BJ (cell line): ENCODE data around the gene C19orf47. TPM values are rescaled to one million over a fixed set of nuclear protein-coding genes. Genes with fewer than 3 reads are reported as not detected.

Experiments
- CTCF ChIA-PET: fragments of 350-600 bp; formaldehyde crosslinking; extraction: SDS; loops from one replicate; lab custom pipeline; 2021; ENCODE audit warnings: antibody characterized with exemption, inconsistent platforms; lab: Yijun Ruan, JAX
- POLR2A ChIA-PET: fragments of 300-600 bp; sonication (Branson Sonifier 250); formaldehyde crosslinking; extraction: SDS; loops from one replicate; lab custom pipeline; 2021; ENCODE audit warnings: antibody characterized with exemption; lab: Charles Lee
- DNase-seq: peaks from one replicate; pipeline ENCODE4 v3.0.0-alpha.2; 2011; ENCODE audit warnings: low read depth
- H3K27me3 ChIP-seq: 2 replicates; pipeline ENCODE4 v1.6.0; 2011; ENCODE audit warnings: low read length; ENCODE audit not compliant: control insufficient read depth, insufficient read depth
- H3K36me3 ChIP-seq: 2 replicates; pipeline ENCODE4 v1.5.1; 2011; ENCODE audit warnings: low read length; ENCODE audit not compliant: control insufficient read depth, insufficient read depth
- H3K4me3 ChIP-seq: 2 replicates; pipeline ENCODE4 v1.5.1; 2011; ENCODE audit warnings: low read depth, mild to moderate bottlenecking, control low read depth, low read length
- polyA plus RNA-seq: library from polyadenylated mRNA; depleted of rRNA; stranded (reverse); fragments of >200 nt; gene quantifications from 2 replicates; pipeline ENCODE4 v1.2.3, GENCODE V29; 2011
- TF ChIP-seq, protein P1 (sequence below): IDR thresholded peaks from 2 replicates; pipeline ENCODE4 v1.5.1; 2011; ENCODE audit warnings: low read depth, mild to moderate bottlenecking, control low read depth, inconsistent platforms, low read length, moderate library complexity; ENCODE audit not compliant: insufficient read depth

Gene C19orf47
- polyA plus RNA-seq, 1 experiment, result 25.2 TPM

DNA sequence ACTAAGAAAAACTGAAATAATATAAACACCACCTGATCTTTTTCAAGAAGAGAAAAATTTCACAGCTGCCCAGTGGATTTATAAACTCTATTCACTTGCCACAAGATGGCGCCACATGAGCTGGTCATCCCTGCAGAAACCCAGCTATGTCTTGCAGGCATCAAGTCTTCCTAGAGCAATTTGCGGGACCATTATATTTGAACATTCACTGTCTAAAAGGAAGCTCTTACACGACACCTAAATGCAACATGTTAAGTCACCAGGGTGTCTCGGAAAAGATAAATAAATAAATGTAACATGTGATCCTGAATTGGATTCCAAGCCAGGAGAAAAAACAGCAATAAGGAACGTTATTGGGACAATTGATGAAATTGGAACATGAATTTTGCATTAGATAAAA is 42.8 kb downstream of the C19orf47 start:
- peak; percentile 26 for DNase-seq

GRCh38 chr19:40304306-40304705 is 43.9 kb downstream of the C19orf47 start:
- TF ChIP-seq, protein P1, sequence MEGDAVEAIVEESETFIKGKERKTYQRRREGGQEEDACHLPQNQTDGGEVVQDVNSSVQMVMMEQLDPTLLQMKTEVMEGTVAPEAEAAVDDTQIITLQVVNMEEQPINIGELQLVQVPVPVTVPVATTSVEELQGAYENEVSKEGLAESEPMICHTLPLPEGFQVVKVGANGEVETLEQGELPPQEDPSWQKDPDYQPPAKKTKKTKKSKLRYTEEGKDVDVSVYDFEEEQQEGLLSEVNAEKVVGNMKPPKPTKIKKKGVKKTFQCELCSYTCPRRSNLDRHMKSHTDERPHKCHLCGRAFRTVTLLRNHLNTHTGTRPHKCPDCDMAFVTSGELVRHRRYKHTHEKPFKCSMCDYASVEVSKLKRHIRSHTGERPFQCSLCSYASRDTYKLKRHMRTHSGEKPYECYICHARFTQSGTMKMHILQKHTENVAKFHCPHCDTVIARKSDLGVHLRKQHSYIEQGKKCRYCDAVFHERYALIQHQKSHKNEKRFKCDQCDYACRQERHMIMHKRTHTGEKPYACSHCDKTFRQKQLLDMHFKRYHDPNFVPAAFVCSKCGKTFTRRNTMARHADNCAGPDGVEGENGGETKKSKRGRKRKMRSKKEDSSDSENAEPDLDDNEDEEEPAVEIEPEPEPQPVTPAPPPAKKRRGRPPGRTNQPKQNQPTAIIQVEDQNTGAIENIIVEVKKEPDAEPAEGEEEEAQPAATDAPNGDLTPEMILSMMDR, result no peak
- Histone ChIP-seq H3K27me3 (no peaks in the 10 kb centered on the region), H3K36me3 (no peaks in the 10 kb centered on the region), H3K4me3 (no peak overlapping the region)
- CTCF ChIA-PET, result interaction anchor here (0.6 to 2.6 kb wide), 15 partner anchors 9 to 358 kb away, joined by 3 to 26 read pairs (median 6); partner anchors contain the start of gene LTBP4
- POLR2A ChIA-PET, result no interaction called here
- no peak for DNase-seq

More for the DNA sequence above, 42.8 kb downstream of the C19orf47 start:
- Histone ChIP-seq H3K27me3 (no peaks in the 10 kb centered on the region), H3K36me3 (no peaks in the 10 kb centered on the region), H3K4me3 (no peak overlapping the region)
- ChIA-PET CTCF (interaction anchor here (0.6 to 2.6 kb wide), 31 partner anchors 10 to 514 kb away, joined by 3 to 26 read pairs (median 4); partner anchors contain the start of genes AKT2, C19orf47, LTBP4 and PLD3), POLR2A (no interaction called here)
- TF ChIP-seq, protein P1, result peak; percentile 77

- DNase-seq, result no peak
- Histone ChIP-seq H3K36me3 (no peaks in the 10 kb centered on the region), H3K27me3 (no peaks in the 10 kb centered on the region), H3K4me3 (no peak overlapping the region)
- CTCF ChIA-PET, result interaction anchor here (0.6 to 2.6 kb wide), 11 partner anchors 9 to 331 kb away, joined by 3 to 26 read pairs (median 6); partner anchors contain the start of gene LTBP4
- TF ChIP-seq, protein P1, result no peak
- POLR2A ChIA-PET, result no interaction called here
Measured at GRCh38 chr19:40303765-40304164, 44.4 kb downstream of the C19orf47 start.

- H3K36me3 ChIP-seq, result no peaks in the 10 kb centered on the region
- TF ChIP-seq, protein P1, result no peak
- ChIA-PET POLR2A (no interaction called here), CTCF (interaction anchor here (1.6 kb wide), 1 partner anchor 332 kb away, joined by 5 read pairs; no protein-coding TSS in a partner anchor)
- no peak for DNase-seq
- no peaks in the 10 kb centered on the region for H3K27me3 ChIP-seq
- no peak overlapping the region for H3K4me3 ChIP-seq
Measured at GRCh38 chr19:40302224-40303011, 45.8 kb downstream of the C19orf47 start.

DNA sequence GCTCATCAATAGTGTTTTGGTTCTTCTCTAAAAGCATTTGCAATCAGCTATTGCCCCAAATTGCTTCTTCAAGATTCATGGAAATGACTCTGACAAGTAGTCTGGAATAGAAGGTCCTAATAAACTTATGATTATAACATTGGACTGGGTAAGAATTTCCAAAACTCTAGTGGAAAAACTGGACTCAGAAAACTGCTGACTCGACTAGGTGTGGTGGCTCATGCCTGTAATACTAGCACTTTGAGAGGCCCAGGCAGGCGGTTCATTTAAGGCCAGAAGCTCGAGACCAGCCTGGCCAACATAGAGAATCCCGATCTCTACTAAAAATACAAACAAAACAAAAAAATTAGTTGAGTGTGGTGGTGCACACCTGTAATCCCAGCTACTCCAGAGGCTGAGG is 47.5 kb downstream of the C19orf47 start:
- POLR2A ChIA-PET, result no interaction called here
- H3K36me3 ChIP-seq, result no peaks in the 10 kb centered on the region
- no peak overlapping the region for H3K4me3 ChIP-seq
- CTCF ChIA-PET, result interaction anchor here (1.2 to 1.7 kb wide), 2 partner anchors 69 to 334 kb away, joined by 3 to 4 read pairs; no protein-coding TSS in a partner anchor
- TF ChIP-seq, protein P1, result no peak
- no peak for DNase-seq
- H3K27me3 ChIP-seq, result no peaks in the 10 kb centered on the region
